Activated CD4-positive, CD25-positive, alpha-beta regulatory T cell (primary cell): ENCODE measurements around the gene RELL1.
A peak's percentile ranks its signal among the peaks of the same experiment; 100 is the strongest.

Experiments
- DNase-seq, 4 experiments: peaks; one replicate each; lab custom pipeline; 2025; lab: John Stamatoyannopoulos, UW

RELL1 gene

DNA sequence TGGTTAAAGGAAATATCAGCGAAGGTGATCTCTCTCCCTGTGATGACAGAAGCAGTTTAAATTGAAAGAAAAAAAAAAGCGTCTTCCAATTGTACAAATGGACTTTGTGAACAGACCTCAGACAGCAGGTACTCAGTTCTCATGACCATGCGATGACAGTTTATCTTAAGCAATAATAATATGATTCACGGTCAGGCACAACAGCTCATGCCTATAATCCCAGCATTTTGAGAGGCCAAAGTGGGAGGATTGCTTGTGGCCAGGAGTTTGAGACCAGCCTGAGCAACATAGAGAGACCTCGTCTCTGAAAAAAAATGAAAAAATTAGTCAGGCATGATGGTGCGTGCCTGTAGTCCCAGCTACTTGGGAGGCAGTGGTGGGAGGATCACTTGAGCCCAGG, 51.0 kb downstream of the RELL1 start:
- no peak for DNase-seq

DNA sequence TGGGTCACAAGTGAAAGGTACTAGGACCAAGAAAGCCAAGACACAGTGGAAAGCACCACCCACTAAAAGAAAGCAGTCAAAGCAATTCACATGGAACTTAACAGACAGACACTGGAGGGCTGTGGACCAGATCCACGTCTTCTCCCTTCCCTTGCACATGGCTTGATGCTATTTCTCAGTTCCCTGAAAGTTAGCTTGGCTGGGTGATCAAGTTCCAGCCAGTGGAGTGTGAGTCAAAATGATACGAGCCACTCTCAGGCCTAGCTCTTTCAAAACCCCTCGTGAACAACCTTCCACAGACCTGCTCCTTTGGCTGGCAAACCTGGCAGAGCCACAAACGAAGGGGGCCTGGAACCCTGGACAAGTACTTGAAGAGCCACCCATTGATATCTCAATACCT, 52.0 kb downstream of the RELL1 start:
- DNase-seq, result no peak

DNA sequence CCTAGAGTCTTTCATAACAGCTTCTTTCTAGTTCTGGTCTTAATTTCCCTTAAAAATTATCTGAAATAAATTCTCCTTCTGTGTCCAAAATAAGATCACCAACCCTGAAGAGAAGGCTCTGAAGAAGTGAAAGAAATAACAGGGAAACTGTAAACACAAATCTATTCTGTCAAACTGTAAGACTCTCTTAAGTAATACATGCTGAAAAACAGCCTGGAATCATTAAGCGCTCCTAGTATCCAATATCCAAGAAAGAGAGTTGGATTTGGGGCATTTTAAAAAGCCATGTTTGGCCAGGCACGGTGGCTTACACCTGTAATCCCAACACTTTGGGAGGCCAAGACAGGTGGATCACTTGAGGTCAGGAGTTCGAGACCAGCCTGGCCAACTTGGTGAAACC, 53.3 kb downstream of the RELL1 start:
- no peak for DNase-seq

DNA sequence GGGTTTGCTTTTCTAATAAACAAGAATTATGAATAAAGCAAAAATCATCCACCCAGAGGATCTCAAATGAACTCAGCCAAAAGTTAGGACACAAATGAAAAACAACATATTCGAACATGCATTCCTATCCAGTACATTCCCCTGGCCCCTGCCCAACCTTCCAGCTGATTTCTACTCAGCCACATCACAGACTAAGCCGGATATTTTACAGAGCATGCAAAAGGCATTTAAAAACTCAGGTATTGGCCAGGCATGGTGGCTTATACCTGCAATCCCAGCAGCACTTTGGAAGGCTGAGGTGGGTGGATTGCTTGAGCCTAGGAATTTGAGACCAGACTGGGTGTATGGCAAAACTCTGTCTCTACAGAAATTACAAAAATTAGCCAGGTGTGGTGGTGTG, 54.6 kb downstream of the RELL1 start:
- DNase-seq, result no peak

DNA sequence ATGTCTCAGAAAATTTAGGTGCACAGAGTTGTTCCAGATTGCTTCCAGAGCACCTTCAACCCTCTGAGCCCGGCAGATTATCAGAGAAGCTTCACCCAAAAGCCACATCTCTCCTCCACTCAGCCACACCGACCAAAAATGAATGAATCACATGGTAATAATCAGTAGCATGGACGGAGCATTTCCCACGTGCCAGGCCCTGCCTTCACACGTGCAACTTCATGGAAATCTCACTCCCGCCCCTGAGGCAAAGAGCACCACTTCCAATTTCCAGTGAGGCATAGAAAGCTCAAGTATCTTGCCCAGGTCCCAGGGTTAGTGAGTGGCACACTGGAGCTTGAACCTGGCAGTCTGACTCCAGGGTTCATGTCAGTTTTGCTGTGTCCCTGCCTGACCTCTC, 56.5 kb downstream of the RELL1 start:
- no peak for DNase-seq

DNA sequence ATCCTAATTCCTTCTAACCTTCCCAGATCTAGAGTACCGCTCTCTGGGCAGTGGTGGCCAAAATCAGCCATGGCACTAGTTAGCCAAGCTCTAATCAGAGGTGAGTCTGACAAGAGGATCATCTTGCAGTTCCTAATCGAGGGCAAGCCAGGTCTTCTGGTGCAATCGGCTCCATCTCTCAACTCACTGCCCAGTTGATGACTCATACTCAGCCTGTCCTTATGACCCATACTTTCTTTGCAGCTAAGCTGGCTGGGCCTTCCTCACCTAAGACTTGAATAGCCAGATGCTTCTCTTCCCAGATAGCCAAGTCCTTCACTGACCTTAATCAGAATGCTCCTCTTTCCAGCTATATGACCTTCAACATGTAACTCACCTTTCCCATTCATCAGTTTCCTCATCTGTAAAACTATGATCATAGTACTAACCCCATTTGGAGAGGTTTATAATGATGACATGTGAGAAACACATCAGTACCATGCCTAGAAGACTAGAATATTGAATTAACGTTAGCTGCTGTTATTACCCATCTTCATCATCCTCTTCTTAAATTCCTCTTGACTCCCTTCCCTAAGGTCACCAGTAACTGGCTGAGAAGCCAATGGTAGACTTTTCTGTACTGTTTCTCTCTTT, 57.1 kb downstream of the RELL1 start:
- no peak for DNase-seq

DNA sequence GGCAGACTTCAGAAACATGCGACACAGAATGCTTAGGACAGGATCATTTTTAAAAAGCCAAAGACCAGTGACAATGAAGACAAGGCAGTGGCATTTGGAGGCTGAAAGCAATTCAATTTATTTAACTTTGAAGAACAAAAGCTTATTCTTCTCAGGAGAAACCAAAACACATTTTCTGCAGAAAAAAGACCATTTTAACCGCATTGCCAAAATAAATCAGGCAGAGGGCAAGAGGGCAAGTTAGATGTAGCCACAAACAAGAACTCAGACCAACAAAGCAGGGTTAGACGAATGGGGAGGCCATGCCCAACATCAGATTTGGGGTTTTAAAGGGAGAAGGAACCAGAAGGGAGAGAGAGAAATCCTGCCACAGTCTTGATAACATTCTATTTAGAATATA, 58.9 kb downstream of the RELL1 start:
- no peak for DNase-seq

DNA sequence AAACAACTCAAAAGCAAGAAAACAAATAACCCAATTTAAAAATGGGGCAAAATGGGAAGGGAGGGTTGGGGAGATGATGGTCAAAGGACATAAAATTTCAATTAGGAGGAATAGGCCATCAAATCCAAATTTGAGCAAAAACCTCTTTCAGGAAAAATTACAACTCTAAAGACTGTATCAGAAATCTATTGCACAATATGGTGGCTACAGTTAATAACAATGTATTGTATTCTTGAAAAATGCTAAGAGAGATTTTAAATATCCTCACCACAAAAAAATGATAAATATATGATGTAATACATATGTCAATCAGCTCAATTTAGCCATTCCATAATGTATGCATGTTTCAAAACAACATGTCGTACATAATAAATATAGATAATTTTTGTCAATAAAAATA, 60.7 kb downstream of the RELL1 start:
- DNase-seq, result no peak

DNA sequence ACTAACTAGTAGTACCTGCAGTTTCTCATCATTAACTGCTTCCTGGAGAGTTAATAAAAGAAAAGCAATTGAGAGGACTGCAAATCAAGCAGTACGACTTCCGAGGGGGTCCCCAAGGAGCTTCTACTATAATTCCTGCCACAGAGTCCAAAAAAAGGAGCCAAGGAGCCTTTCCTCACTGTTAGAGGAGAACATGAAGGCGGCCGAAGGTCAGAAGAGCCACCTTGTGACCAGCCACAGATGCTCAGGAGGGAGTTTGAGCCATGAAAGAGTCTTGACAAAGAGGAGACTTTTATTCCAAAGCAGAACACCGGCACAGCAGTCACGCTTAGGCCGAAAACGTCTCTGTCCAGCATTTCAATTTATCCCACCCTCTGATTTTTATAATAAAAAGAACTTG, 62.2 kb downstream of the RELL1 start:
- no peak for DNase-seq

DNA sequence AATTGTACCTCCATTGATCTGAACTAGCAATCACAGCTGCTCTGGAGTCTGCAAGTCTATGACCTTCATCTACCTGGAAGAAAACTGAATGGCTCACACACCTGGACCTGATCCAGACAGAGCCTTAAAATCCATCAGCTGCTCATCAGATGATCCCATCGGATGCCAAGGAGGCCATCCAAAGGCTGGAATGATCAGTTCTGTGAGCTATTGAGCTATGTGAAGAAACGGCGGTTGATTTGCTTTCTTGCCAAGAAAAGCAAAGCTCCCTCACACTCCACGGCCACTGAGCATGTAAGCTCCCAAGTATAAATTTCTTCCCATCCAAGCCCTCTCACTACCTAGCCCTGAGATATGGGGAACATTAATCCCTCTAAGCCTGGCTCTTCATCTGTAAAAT, 63.1 kb downstream of the RELL1 start:
- no peak for DNase-seq

DNA sequence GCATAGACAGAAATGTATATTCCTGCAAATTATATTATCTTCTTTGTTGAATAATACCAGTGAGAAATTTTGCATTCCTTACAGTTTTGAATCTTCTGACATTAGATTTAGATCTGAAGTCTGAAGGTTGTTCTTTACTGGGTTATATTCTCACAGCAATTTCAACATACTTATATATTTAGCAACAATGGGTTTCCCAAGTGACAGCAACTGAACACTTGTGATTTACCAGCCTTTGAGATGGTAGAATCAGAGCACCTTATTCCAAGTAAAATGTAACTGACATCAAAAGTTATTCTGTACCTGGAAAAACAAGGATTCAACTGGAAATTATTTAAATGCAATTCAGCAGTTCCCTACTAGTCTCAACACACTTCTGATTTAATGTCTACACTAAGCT, 66.0 kb downstream of the RELL1 start:
- DNase-seq, result no peak

DNA sequence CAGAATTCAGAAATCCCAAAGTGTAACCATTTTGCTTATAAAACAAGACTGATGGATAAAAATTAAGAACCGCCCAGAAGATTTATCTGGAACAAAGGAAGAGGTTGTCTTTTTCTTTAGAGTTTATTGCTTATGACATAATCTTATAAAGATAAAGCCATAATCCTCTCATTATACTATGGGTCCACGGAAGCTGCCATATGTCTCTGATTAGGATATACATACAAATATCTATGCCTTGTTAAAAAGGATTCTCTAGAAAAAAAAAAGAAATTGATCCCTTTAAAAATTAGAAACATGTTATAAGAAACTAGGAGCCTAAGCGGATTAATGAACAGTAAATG, 70.5 kb downstream of the RELL1 start:
- no peak for DNase-seq

DNA sequence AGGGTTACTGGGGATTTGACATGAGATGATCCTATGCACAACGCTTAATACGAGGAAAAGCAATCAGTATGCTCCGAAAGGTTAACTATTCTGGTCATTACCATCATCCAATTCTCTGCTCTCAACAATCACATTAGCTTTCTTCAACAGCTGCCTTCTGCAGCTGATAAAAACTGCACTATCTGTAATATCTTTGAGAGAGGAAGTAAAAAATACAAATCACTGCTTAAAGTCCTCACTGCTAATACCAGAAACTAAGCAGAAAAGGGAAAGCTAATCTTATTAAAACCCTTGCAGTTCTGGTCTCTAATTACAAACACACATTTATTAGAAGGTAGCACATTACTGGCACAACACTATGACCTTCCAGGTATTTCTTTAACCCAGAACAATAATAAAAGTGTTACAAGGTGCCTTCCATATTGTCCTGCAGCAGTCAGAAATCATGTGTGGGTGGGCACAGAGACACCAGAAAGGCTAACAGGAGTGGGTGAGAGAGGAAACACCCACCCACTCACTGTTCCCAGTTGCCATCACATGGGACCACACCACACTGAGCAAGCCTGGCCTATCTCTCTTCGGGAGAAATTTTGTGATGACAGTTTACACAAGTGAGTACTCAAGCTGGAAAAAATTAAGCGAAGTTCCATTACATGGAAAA, 71.0 kb downstream of the RELL1 start:
- DNase-seq, result no peak

DNA sequence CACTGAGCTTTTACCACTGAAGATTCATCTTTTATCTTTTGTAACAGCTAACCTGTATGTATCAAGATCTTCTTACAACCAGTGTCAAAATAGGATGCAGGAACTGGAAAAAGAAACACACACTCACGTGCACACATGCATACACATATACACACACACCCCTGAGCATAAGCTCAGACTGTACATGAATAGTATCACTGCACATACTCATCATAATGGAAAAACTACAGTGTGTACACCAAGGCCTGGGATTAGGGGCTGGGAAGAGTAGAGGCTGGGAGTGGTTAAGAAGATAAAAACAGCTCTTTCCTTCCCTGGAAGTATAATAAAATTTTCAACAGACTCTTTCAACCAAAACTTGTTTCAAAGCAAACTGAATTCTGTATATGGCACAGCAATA, 73.4 kb downstream of the RELL1 start:
- no peak for DNase-seq

DNA sequence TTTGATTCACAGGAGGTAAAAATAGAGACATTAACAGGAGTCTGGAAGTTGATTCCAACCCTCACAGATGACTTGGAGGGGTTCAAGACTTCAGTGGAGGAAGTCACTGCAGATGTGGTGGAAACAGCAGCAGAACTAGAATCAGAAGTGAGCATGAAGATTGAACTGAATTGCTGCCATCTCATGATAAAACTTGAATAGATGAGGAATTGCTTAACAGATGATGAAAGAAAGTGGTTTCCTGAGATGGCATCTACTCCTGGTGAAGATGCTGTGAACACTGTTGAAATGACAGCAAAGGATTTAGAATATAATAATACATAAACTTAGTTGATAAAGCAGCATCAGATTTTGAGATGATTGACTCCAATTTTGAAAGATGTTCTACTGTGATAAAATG, 76.5 kb downstream of the RELL1 start:
- no peak for DNase-seq

DNA sequence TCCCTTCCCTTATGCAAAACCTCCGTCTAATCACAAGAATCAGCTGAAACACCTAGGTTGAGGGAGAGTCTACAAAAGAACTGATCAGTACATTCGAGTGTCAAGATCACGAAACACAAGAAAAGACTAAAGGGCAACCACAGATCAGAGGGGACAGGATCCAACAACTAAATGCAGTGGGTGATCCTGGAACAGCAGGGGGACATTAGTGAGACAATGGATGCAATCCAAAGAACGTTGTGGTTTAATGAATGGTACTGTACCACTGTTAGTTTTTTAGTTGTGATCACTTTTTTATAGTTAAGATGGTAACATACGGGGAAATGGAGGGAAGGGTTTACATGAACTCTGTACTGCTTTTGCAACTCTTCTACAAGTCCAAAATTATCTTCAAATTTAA, 79.2 kb downstream of the RELL1 start:
- no peak for DNase-seq

DNA sequence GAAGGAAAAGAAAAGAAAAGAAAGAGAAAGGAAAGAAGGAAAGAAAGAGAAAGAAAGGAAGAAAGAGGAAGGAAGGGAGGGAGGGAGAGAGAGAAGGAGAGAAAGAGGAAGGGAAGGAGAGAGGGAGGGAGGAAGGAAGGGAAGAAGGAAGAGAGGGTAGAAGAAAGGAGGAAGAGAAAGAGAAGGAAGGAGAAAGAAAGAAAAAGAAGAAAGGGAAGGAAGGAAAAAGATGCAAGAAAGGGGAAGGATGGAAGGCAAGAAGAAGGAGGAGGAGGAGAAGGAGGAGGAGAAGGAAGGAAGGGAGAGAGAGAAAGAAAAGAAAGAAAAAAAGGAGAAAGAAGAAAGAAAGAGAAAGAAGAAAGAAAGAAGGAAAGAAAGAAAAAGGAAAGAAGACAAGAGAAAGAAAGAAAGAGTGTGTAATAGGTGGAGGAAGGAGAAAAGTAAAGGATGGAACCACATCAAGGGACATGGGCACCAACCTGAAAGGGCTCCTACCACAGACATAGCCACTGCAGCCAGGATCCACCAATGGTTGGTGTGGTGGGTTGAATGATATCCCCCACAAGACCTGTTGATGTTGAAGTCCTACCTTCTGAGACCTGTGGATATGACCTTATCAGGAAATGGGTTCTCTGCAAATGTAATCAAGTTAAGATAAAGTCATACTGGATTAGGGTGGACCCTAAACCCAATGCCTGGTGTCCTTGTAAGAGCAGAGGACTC, 80.2 kb downstream of the RELL1 start:
- DNase-seq, result no peak

DNA sequence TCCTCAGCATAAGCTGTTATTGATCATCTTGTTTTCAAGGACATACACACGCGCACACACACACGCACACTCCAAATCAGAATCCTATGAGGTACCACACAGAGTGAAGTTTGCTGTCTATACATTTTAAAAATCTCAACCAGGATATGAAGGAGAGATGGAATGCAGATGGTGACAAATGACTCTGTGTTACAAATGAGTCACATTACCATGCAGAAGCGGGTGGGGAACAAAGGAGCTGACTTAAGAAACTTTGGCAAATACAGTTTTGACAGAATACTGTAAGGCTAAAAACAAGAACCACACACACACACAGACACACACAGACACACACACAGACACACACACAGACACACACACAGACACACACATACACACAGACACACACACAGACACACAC, 81.7 kb downstream of the RELL1 start:
- DNase-seq, result no peak

DNA sequence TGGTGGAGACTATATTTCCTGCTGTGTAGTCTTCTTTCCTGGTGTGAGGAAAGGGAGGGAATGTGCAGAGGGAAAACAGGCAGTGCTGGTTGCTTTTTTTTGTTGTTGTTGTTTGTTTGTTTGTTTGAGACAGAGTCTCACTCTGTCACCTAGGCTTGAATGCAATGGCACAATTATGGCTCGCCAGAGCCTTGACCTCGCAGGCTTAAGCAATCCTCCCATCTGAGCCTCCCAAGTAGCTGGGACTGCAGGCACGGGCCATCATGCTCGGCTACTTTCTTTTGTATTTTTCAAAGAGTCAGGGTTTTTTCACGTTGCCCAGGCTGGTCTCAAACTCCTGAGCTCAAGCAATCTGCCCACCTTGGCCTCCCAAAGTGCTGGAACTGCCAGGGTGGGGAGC, 82.5 kb downstream of the RELL1 start:
- DNase-seq, result no peak

DNA sequence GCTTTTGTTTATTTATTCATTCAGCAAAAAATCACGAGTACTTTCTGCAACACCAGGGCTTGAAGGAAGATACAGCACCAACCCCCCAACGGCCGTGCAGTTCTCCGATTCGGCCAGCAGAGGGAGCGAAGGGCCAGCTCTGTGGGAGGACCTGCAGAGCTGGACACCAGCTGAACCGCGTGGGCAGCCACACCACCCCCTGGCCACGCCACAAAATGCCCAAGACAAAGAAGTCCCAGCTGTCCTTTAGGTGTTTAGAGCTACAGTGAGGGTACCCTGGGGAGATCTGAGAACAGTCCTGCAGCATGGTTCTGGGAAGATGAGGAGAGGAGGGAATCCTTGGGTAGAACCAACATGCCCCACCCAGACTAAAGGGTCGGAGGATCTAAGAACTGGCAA, 83.1 kb downstream of the RELL1 start:
- peak; percentile 33 to 66 (median 46) for DNase-seq

DNA sequence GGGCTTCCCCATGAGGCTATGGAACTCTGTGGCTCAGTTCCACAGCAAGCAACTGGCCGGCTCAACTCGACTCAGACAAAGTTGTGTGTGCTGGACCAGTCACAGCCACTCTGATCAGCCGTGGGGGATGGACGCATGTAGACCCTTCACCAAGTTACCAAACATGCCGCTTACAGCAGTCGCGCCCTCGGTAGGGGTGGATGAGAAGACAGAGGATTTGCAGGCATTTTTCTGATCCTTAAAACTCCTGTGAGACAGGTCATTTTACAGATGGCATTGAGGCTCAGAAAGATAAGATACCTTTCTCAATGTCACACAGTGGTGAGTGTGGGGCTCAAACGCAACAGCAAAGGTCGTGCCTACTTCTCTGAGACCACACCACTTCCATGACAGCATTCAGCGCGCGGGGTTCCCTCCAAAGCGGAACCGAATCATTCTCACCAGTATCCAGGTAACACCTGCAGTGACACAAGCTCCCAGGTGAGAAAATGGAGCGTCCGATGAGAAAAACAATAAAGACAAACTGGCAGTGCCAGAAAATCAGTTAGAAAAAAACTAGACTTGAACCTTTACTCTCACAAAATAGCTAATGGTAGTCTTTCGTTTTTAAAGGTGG, 83.6 kb downstream of the RELL1 start:
- no peak for DNase-seq

DNA sequence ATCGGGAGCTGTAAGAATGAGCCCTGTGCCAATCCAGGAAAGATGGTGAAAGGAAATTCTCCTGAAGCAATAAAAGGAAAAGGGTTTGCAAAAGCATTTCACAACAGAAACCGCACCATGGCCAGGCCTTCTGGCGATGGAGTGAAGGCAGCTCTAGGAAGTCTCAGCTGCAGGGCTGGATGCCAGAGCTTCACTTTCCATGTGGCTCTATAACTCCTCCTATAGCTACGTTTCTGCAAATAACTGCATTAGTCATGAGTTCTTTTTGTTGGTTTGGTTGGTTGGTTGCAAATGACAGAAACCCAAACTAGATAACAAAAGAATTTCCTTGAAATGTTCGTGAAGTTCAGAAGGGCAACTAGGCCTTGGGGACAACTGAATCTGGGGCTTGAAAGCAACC, 84.6 kb downstream of the RELL1 start:
- no peak for DNase-seq

DNA sequence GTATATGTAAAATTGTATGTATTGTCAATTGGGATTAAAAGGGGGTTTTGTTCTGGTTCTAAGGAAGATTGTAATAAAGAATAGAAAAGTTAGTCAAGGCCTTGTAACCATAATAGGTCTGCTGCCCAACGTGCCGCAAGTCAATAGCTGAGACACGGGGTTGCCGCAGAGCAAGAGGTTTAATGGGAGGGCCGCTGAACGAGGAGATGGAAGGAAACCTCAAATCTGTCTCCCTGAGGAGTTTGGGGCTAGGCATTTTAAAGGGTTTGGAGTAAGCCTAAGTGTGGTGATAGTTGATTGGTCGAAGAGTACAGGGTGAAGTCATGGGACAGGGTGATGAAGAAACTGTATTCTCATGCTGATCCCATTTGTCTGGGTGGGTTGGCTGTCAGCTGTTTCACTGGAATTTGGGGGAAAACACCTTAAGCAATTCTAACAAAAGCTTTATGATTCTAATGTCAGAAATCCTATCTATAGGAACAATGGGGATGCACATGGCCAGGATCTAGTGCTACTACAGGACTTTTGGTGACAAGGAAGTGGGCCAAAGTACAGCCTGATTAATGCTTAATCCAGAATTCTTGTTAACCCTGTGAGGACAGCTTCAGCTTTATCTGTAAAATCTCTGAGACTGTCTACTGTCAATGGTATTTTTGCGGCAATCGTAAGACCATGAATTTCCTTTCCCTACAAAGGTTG, 86.9 kb downstream of the RELL1 start:
- no peak for DNase-seq
